H1 (cell line): ENCODE measurements around the gene AP3B2. TPM values are rescaled to one million over a fixed set of nuclear protein-coding genes. Genes with fewer than 3 reads are reported as not detected.

ENCODE experiments used
- ASH2L ChIP-seq: fragments of 200-600, 300-600 bp; sonication (generic); IDR thresholded peaks from one replicate; pipeline ENCODE4 v1.7.1; 2017; ENCODE audit warnings: low read length
- CBX5 ChIP-seq: fragments of 300-800, 300-1000 bp; sonication (generic); IDR thresholded peaks from 2 replicates; pipeline ENCODE4 v1.7.1; 2016; ENCODE audit warnings: antibody characterized with exemption, low read length, low read depth
- CHD2 ChIP-seq: IDR thresholded peaks from 2 replicates; pipeline ENCODE4 v1.6.1; 2012; ENCODE audit warnings: low read length, improper control_type of control experiment
- CTBP2 ChIP-seq: IDR thresholded peaks from 2 replicates; pipeline ENCODE4 v1.7.0; 2011; ENCODE audit warnings: borderline replicate concordance, mild to moderate bottlenecking, moderate library complexity, mixed read lengths, low read length; ENCODE audit not compliant: insufficient read depth, insufficient read length
- FOSL1 ChIP-seq: IDR thresholded peaks from 2 replicates; pipeline ENCODE4 v1.6.1; 2011; ENCODE audit warnings: mild to moderate bottlenecking, low read depth, low read length, moderate library complexity; ENCODE audit not compliant: insufficient read depth
- GABPA ChIP-seq: IDR thresholded peaks from 2 replicates; pipeline ENCODE4 v1.6.1; 2011; ENCODE audit warnings: mild to moderate bottlenecking, low read length, moderate library complexity, borderline replicate concordance; ENCODE audit not compliant: insufficient read depth
- HDAC6 ChIP-seq: IDR thresholded peaks from one replicate; pipeline ENCODE4 v1.7.1; 2012; ENCODE audit warnings: low read depth, mild to moderate bottlenecking, inconsistent platforms, low read length, moderate library complexity
- JUND ChIP-seq: IDR thresholded peaks from 2 replicates; pipeline ENCODE4 v1.6.1; 2011; ENCODE audit warnings: mild to moderate bottlenecking, improper control_type of control experiment, low read length
- NRF1 ChIP-seq: IDR thresholded peaks from 2 replicates; pipeline ENCODE4 v1.6.1; 2011; ENCODE audit warnings: mild to moderate bottlenecking, low read depth, low read length, improper control_type of control experiment
- PHF8 ChIP-seq: fragments of 200-600 bp; sonication (generic); conservative IDR thresholded peaks from 2 replicates; pipeline ENCODE4 v1.7.1; 2012; ENCODE audit warnings: low read depth, mild to moderate bottlenecking, inconsistent platforms, low read length, moderate library complexity
- RXRA ChIP-seq: IDR thresholded peaks from 2 replicates; pipeline ENCODE4 v1.6.1; 2011; ENCODE audit warnings: low read depth, mild to moderate bottlenecking, low read length, moderate library complexity; ENCODE audit not compliant: insufficient read depth
- SAP30 ChIP-seq: fragments of 300-600 bp; sonication (generic); IDR thresholded peaks from 2 replicates; pipeline ENCODE4 v1.7.1; 2012; ENCODE audit warnings: low read length, moderate library complexity, mild to moderate bottlenecking, inconsistent platforms; ENCODE audit not compliant: insufficient read depth, insufficient replicate concordance
- SP1 ChIP-seq: IDR thresholded peaks from 2 replicates; pipeline ENCODE4 v1.6.1; 2011; ENCODE audit warnings: low read depth, low read length
- SP2 ChIP-seq: IDR thresholded peaks from 2 replicates; pipeline ENCODE4 v1.6.1; 2012; ENCODE audit warnings: mild to moderate bottlenecking, low read length, inconsistent platforms
- SUZ12 ChIP-seq: fragments of 200-600 bp; sonication (generic); IDR thresholded peaks from 2 replicates; pipeline ENCODE4 v1.6.1; 2012; ENCODE audit warnings: mild to moderate bottlenecking, inconsistent platforms, low read length, moderate library complexity, mixed read lengths
- TEAD4 ChIP-seq: IDR thresholded peaks from 2 replicates; pipeline ENCODE4 v1.6.1; 2012; ENCODE audit warnings: low read depth, low read length, inconsistent platforms, mixed read lengths
- YY1 ChIP-seq: IDR thresholded peaks from 2 replicates; pipeline ENCODE4 v1.6.1; 2011; ENCODE audit warnings: low read depth, mild to moderate bottlenecking, low read length
- ZNF274 ChIP-seq: IDR thresholded peaks from 2 replicates; pipeline ENCODE4 v1.7.0; 2012; ENCODE audit warnings: low read length, borderline replicate concordance; ENCODE audit errors: extremely low read depth
- polyA plus RNA-seq, 7 experiments: library from polyadenylated mRNA; depleted of rRNA in 3 of 7; stranded (reverse) in 5 of 7; unstranded in 2 of 7; fragments of >200 nt in 5 of 7; fragments of 200-250 nt in 2 of 7; gene quantifications; 1 replicate in 5 of 7; 2 replicates in 1 of 7; 4 replicates in 1 of 7; pipeline versions ENCODE4 v1.2.1 to v1.2.3, GENCODE V29; 2011 to 2013; ENCODE audit warnings: missing spikeins in 2 of 7, mixed read lengths in 2 of 7
- total RNA-seq: library from RNA; stranded (reverse); fragmentation: NEBNext Ultra II Directional; extraction: Animal tissue kit (Norgen Biotek cat#: 25700); gene quantifications from 2 replicates; pipeline ENCODE4 v1.2.1, GENCODE V29; 2021
- TF ChIP-seq, protein P1 (sequence below): IDR thresholded peaks from 2 replicates; pipeline ENCODE4 v1.6.1; 2012; ENCODE audit warnings: low read length, inconsistent platforms
- TF ChIP-seq, protein P2 (sequence below), 3 experiments: IDR thresholded peaks; 1 replicate in 2 of 3; 2 replicates in 1 of 3; pipeline versions ENCODE4 v1.5.1 to v1.6.1; 2011; ENCODE audit warnings: low read length in 3 of 3, mild to moderate bottlenecking in 3 of 3, inconsistent platforms in 2 of 3, low read depth in 1 of 3, moderate library complexity in 1 of 3; ENCODE audit not compliant: insufficient read depth in 1 of 3; ENCODE audit errors: control extremely low read depth in 1 of 3

The AP3B2 gene
- total and polyA plus RNA-seq, 2 of the 8 experiments (the other 6 are each of a cell fraction or from before 2014, with no cell fraction given): 21.8 to 25.7 TPM

DNA sequence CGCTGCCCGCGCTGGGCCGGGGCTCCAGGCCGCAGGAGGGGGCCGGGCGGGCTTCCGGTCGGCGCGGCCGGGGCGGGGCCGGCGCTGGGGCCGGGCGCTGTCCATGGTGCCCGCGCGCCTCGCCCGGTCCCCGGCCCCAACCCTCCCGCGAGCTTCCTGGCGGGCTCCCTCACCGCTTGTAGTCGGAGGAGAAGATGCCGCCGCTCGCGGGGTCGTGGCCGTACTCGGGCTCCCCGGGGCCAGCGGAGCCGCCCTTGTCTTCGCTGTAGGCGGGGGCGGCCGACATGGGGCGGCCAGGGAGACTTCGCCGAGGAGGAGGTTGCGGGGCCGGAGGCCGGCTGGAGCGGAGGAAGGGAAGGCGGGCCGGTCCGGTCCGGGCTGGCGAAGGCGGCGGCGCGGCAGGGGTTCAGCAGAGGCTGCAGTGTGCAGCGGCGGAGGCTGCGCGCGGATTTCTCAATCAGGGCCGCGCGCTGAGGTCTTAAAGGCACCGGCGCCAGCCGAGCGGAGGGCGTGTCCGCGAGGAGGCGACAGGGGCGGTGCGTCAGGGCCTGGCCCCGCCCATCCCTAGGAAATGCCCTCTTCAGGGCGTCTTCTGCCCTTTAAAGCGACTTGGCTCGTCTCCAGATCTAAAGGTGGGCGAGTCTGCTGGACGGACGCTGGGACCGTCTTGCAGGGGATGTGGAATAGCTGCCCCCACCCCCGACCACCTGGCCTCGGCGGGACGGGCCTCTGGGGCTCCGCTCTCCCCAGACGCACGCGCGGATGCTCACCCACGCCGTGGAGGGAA, at the start of gene AP3B2 (continued):
- TF ChIP-seq, protein P1, sequence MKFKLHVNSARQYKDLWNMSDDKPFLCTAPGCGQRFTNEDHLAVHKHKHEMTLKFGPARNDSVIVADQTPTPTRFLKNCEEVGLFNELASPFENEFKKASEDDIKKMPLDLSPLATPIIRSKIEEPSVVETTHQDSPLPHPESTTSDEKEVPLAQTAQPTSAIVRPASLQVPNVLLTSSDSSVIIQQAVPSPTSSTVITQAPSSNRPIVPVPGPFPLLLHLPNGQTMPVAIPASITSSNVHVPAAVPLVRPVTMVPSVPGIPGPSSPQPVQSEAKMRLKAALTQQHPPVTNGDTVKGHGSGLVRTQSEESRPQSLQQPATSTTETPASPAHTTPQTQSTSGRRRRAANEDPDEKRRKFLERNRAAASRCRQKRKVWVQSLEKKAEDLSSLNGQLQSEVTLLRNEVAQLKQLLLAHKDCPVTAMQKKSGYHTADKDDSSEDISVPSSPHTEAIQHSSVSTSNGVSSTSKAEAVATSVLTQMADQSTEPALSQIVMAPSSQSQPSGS: no peak
- TF ChIP-seq SUZ12: no peak; the same call in 1 of the 2 replicates
- no peak for TF ChIP-seq CTBP2
- TF ChIP-seq, protein P2, sequence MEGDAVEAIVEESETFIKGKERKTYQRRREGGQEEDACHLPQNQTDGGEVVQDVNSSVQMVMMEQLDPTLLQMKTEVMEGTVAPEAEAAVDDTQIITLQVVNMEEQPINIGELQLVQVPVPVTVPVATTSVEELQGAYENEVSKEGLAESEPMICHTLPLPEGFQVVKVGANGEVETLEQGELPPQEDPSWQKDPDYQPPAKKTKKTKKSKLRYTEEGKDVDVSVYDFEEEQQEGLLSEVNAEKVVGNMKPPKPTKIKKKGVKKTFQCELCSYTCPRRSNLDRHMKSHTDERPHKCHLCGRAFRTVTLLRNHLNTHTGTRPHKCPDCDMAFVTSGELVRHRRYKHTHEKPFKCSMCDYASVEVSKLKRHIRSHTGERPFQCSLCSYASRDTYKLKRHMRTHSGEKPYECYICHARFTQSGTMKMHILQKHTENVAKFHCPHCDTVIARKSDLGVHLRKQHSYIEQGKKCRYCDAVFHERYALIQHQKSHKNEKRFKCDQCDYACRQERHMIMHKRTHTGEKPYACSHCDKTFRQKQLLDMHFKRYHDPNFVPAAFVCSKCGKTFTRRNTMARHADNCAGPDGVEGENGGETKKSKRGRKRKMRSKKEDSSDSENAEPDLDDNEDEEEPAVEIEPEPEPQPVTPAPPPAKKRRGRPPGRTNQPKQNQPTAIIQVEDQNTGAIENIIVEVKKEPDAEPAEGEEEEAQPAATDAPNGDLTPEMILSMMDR (IDR thresholded peaks at IDR 0.05; ENCODE audit: control extremely low read depth in 1 of 3, insufficient read depth in 1 of 3, low read depth in 1 of 3, low read length in 3 of 3): no peak
- TF ChIP-seq PHF8: peak; percentile 56; the same call in 1 of the 2 replicates
- TF ChIP-seq SP1: 0 out of 2 replicates have a peak, but pooled peaks have one; percentile 29
- TF ChIP-seq RXRA: no peak
- TF ChIP-seq SP2: no peak
- TF ChIP-seq JUND: no peak
- no peak for TF ChIP-seq CBX5
- TF ChIP-seq TEAD4: no peak
- peak; percentile 21 for TF ChIP-seq ASH2L
- TF ChIP-seq NRF1: no peak
- TF ChIP-seq FOSL1: no peak
- no peak for TF ChIP-seq ZNF274
- TF ChIP-seq GABPA: no peak
- TF ChIP-seq CHD2: no peak
- TF ChIP-seq SAP30: no peak
- TF ChIP-seq YY1: no peak; the same call in 1 of the 2 replicates
- no peak for TF ChIP-seq HDAC6
